GM23338 (cell line): Measurements from ENCODE around the gene ARRDC5.

Experiments
- CREB1 ChIP-seq: fragments of 250-450 bp; sonication (Bioruptor Pico); IDR thresholded peaks from 2 replicates; pipeline ENCODE4 v1.5.0; 2020; ENCODE audit warnings: low read depth, mild to moderate bottlenecking, moderate library complexity
- EZH2 ChIP-seq: fragments of 200-600 bp; sonication (generic); IDR thresholded peaks from one replicate; pipeline ENCODE4 v1.8.0; 2017; ENCODE audit warnings: antibody characterized with exemption, mild to moderate bottlenecking, low read depth; ENCODE audit not compliant: unreplicated experiment
- POLR2AphosphoS5 ChIP-seq: IDR thresholded peaks from 2 replicates; pipeline ENCODE4 v1.6.1; 2016; ENCODE audit warnings: antibody characterized with exemption, low read depth
- TF ChIP-seq, protein P1 (sequence below), 2 experiments: fragments of 200-600 bp in 1 of 2; sonication (generic) in 1 of 2; conservative IDR thresholded peaks; 2 replicates each; pipeline versions ENCODE4 v1.5.1 to v1.6.1; 2016 to 2017; ENCODE audit warnings: antibody characterized with exemption in 2 of 2, low read depth in 2 of 2, mild to moderate bottlenecking in 2 of 2, moderate library complexity in 1 of 2

DNA sequence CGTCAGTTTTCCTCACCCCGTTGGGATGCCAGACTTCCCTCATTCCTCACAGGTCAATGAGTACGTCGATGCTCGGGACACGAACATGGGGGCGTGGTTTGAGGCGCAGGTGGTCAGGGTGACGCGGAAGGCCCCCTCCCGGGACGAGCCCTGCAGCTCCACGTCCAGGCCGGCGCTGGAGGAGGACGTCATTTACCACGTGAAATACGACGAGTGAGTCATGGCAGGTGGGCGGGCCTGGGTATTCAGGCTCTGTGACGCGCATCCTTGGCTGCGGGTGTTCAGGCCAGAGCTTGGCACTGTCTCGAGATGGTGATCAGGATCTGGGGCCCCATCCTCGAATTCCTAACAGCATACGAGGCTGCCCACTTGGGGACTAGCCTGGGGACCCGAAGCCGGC lies 28.0 kb upstream of the ARRDC5 start:
- TF ChIP-seq, protein P1, sequence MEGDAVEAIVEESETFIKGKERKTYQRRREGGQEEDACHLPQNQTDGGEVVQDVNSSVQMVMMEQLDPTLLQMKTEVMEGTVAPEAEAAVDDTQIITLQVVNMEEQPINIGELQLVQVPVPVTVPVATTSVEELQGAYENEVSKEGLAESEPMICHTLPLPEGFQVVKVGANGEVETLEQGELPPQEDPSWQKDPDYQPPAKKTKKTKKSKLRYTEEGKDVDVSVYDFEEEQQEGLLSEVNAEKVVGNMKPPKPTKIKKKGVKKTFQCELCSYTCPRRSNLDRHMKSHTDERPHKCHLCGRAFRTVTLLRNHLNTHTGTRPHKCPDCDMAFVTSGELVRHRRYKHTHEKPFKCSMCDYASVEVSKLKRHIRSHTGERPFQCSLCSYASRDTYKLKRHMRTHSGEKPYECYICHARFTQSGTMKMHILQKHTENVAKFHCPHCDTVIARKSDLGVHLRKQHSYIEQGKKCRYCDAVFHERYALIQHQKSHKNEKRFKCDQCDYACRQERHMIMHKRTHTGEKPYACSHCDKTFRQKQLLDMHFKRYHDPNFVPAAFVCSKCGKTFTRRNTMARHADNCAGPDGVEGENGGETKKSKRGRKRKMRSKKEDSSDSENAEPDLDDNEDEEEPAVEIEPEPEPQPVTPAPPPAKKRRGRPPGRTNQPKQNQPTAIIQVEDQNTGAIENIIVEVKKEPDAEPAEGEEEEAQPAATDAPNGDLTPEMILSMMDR (conservative IDR thresholded peaks at IDR 0.05; ENCODE audit: low read depth in 2 of 2): no peak
- TF ChIP-seq POLR2AphosphoS5 (no peak), EZH2 (no peak), CREB1 (no peak)
